DND-41 (cell line): ENCODE data around the gene HDAC7.

Experiments used
- ATAC-seq: fragments of 200-7000 bp; cut with Tn5 transposase; 3 replicates; pipeline ENCODE4 v1.9.1; 2021; ENCODE audit warnings: low read depth; ENCODE audit not compliant: insufficient read depth
- DNase-seq: peaks from one replicate; pipeline ENCODE4 v3.0.0-alpha.2; 2020
- H2AFZ ChIP-seq: 2 replicates; pipeline ENCODE4 v1.6.0; 2012; ENCODE audit warnings: low read depth, low read length
- H3K27ac ChIP-seq: 2 replicates; pipeline ENCODE4 v1.5.1; 2012; ENCODE audit warnings: low read length, inconsistent platforms
- H3K27me3 ChIP-seq: fragments of 200-600 bp; sonication (generic); 2 replicates; pipeline ENCODE4 v1.6.0; 2012; ENCODE audit warnings: low read length, mild to moderate bottlenecking, inconsistent platforms; ENCODE audit not compliant: insufficient read depth, poor library complexity
- H3K36me3 ChIP-seq: 2 replicates; pipeline ENCODE4 v1.5.1; 2012; ENCODE audit warnings: low read length, inconsistent platforms; ENCODE audit not compliant: insufficient read depth
- H3K4me1 ChIP-seq: 2 replicates; pipeline ENCODE4 v1.5.1; 2012; ENCODE audit warnings: mild to moderate bottlenecking, low read length; ENCODE audit not compliant: insufficient read depth
- H3K4me2 ChIP-seq: 2 replicates; pipeline ENCODE4 v1.6.0; 2012; ENCODE audit warnings: mild to moderate bottlenecking, moderate library complexity, low read length, inconsistent platforms; ENCODE audit not compliant: insufficient read depth
- H3K4me3 ChIP-seq, 2 experiments: fragments of 200-600 bp in 1 of 2; shearing (Covaris generic) in 1 of 2; 2 replicates each; pipeline ENCODE4 v1.5.1; 2012 to 2016; ENCODE audit warnings: inconsistent platforms in 2 of 2, low read length in 2 of 2, mild to moderate bottlenecking in 2 of 2, low read depth in 1 of 2, moderate library complexity in 1 of 2
- H3K79me2 ChIP-seq: 2 replicates; pipeline ENCODE4 v1.6.0; 2012; ENCODE audit warnings: low read length, inconsistent platforms; ENCODE audit not compliant: insufficient read depth
- H3K9ac ChIP-seq: 2 replicates; pipeline ENCODE4 v1.6.0; 2012; ENCODE audit warnings: low read depth, mild to moderate bottlenecking, inconsistent platforms, low read length, moderate library complexity
- H3K9me3 ChIP-seq: 2 replicates; pipeline ENCODE4 v1.5.1; 2012; ENCODE audit warnings: low read length, moderate library complexity, mild to moderate bottlenecking, inconsistent platforms; ENCODE audit not compliant: insufficient read depth, severe bottlenecking
- H4K20me1 ChIP-seq: 2 replicates; pipeline ENCODE4 v1.6.0; 2012; ENCODE audit warnings: low read length; ENCODE audit not compliant: insufficient read depth
- EZH2 ChIP-seq: IDR thresholded peaks from 3 replicates; pipeline ENCODE4 v1.6.1; 2012; ENCODE audit warnings: borderline replicate concordance, low read depth, mild to moderate bottlenecking, moderate library complexity, low read length, inconsistent platforms; ENCODE audit not compliant: severe bottlenecking
- TF ChIP-seq, protein P1 (sequence below): IDR thresholded peaks from 2 replicates; pipeline ENCODE4 v1.5.1; 2012; ENCODE audit warnings: borderline replicate concordance, low read length, moderate library complexity, mild to moderate bottlenecking; ENCODE audit not compliant: poor library complexity, severe bottlenecking; ENCODE audit errors: extremely low read depth

HDAC7 gene

GRCh38 chr12:47746073-47746472 is 73.6 kb downstream of the HDAC7 start:
- Histone ChIP-seq H3K4me3 (no peak overlapping the region), H3K4me2 (no peak overlapping the region), H3K4me1 (peaks cover 15% of the 10 kb centered on the region), H3K9me3 (no peaks in the 10 kb centered on the region), H3K27ac (no peak overlapping the region), H4K20me1 (peaks cover 3% of the 10 kb centered on the region), H2AFZ (no peak overlapping the region), H3K36me3 (no peaks in the 10 kb centered on the region), H3K9ac (no peak overlapping the region), H3K79me2 (no peaks in the 10 kb centered on the region), H3K27me3 (peaks cover 7% of the 10 kb centered on the region)
- ATAC-seq (no peak), DNase-seq (no peak)
- TF ChIP-seq EZH2 = no peak
- TF ChIP-seq, protein P1, sequence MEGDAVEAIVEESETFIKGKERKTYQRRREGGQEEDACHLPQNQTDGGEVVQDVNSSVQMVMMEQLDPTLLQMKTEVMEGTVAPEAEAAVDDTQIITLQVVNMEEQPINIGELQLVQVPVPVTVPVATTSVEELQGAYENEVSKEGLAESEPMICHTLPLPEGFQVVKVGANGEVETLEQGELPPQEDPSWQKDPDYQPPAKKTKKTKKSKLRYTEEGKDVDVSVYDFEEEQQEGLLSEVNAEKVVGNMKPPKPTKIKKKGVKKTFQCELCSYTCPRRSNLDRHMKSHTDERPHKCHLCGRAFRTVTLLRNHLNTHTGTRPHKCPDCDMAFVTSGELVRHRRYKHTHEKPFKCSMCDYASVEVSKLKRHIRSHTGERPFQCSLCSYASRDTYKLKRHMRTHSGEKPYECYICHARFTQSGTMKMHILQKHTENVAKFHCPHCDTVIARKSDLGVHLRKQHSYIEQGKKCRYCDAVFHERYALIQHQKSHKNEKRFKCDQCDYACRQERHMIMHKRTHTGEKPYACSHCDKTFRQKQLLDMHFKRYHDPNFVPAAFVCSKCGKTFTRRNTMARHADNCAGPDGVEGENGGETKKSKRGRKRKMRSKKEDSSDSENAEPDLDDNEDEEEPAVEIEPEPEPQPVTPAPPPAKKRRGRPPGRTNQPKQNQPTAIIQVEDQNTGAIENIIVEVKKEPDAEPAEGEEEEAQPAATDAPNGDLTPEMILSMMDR = no peak

- H3K4me2 ChIP-seq = no peak overlapping the region
- no peak overlapping the region for H3K9ac ChIP-seq
Observed at GRCh38 chr12:47745485-47746041, 74.1 kb downstream of the HDAC7 start.

GRCh38 chr12:47744778-47745436 is 74.8 kb downstream of the HDAC7 start:
- no peak overlapping the region for H3K27ac ChIP-seq
- peaks cover 7% of the 10 kb centered on the region for H3K27me3 ChIP-seq
- H4K20me1 ChIP-seq = peaks cover 7% of the 10 kb centered on the region
- H3K4me1 ChIP-seq = peaks cover 19% of the 10 kb centered on the region
- no peaks in the 10 kb centered on the region for H3K36me3 ChIP-seq
- no peaks in the 10 kb centered on the region for H3K9me3 ChIP-seq
- no peak for TF ChIP-seq EZH2
- no peak overlapping the region for H3K4me2 ChIP-seq
- ATAC-seq (no peak), DNase-seq (no peak)
- H3K9ac ChIP-seq = no peak overlapping the region
- H3K79me2 ChIP-seq = no peaks in the 10 kb centered on the region
- H2AFZ ChIP-seq = no peak overlapping the region
- H3K4me3 ChIP-seq = no peak overlapping the region

More at GRCh38 chr12:47745485-47746041, 74.1 kb downstream of the HDAC7 start:
- peaks cover 7% of the 10 kb centered on the region for H3K27me3 ChIP-seq
- H2AFZ ChIP-seq = no peak overlapping the region
- TF ChIP-seq EZH2 = no peak
- TF ChIP-seq, protein P1 = no peak
- no peaks in the 10 kb centered on the region for H3K36me3 ChIP-seq
- H3K79me2 ChIP-seq = no peaks in the 10 kb centered on the region
- H3K27ac ChIP-seq = no peak overlapping the region
- ATAC-seq (no peak), DNase-seq (no peak)
- peaks cover 3% of the 10 kb centered on the region for H4K20me1 ChIP-seq
- no peak overlapping the region for H3K4me3 ChIP-seq
- H3K4me1 ChIP-seq = peaks cover 19% of the 10 kb centered on the region
- H3K9me3 ChIP-seq = no peaks in the 10 kb centered on the region

- no peak for TF ChIP-seq EZH2
- TF ChIP-seq, protein P1 = peak; percentile 60
- no peak overlapping the region for H2AFZ ChIP-seq
- H3K9me3 ChIP-seq = no peaks in the 10 kb centered on the region
- H3K4me1 ChIP-seq = peaks cover 19% of the 10 kb centered on the region
- no peak overlapping the region for H3K27ac ChIP-seq
- H3K36me3 ChIP-seq = no peaks in the 10 kb centered on the region
- peak; percentile 16 for DNase-seq
- H3K27me3 ChIP-seq = peaks cover 7% of the 10 kb centered on the region
- H3K79me2 ChIP-seq = no peaks in the 10 kb centered on the region
- no peak overlapping the region for H3K4me3 ChIP-seq
- ATAC-seq = no peak
- H3K4me2 ChIP-seq = no peak overlapping the region
- peaks cover 11% of the 10 kb centered on the region for H4K20me1 ChIP-seq
- H3K9ac ChIP-seq = no peak overlapping the region
Observed at GRCh38 chr12:47744005-47744651, 75.6 kb downstream of the HDAC7 start.
